ENCODE data around the gene TRERF1.

TRERF1 gene

GRCh38 chr6:42263165-42263728 lies 188.5 kb downstream of the TRERF1 start:
- no peak for DNase-seq (ENCODE audit: low spot score)
- TF ChIP-seq, protein P1, sequence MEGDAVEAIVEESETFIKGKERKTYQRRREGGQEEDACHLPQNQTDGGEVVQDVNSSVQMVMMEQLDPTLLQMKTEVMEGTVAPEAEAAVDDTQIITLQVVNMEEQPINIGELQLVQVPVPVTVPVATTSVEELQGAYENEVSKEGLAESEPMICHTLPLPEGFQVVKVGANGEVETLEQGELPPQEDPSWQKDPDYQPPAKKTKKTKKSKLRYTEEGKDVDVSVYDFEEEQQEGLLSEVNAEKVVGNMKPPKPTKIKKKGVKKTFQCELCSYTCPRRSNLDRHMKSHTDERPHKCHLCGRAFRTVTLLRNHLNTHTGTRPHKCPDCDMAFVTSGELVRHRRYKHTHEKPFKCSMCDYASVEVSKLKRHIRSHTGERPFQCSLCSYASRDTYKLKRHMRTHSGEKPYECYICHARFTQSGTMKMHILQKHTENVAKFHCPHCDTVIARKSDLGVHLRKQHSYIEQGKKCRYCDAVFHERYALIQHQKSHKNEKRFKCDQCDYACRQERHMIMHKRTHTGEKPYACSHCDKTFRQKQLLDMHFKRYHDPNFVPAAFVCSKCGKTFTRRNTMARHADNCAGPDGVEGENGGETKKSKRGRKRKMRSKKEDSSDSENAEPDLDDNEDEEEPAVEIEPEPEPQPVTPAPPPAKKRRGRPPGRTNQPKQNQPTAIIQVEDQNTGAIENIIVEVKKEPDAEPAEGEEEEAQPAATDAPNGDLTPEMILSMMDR (IDR thresholded peaks at IDR 0.05; ENCODE audit: extremely low read depth, missing control alignments) = no peak

DNA sequence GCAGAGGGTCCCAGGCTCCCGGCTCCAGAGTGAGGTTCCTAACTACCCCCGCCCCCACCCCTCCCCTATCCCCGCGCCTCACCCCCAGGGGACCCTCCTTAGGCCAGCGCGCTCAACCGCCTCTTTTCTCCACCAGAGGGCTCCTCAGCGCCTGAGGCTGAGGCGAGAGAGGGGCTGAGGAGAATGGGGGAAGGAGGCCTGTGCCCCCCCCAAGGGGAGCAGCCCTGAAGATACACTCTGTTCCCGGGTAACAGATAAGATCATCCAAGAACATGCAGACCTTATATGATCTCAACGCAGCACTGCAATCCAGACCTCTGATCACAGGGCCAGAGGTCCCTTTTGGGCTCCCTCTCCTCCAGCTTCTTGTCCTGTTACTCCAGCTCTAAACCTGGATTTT lies 190.8 kb downstream of the TRERF1 start:
- DNase-seq (ENCODE audit: low spot score) = peak; percentile 73
- TF ChIP-seq, protein P1 (IDR thresholded peaks at IDR 0.05; ENCODE audit: extremely low read depth, missing control alignments) = peak; percentile 24

DNA sequence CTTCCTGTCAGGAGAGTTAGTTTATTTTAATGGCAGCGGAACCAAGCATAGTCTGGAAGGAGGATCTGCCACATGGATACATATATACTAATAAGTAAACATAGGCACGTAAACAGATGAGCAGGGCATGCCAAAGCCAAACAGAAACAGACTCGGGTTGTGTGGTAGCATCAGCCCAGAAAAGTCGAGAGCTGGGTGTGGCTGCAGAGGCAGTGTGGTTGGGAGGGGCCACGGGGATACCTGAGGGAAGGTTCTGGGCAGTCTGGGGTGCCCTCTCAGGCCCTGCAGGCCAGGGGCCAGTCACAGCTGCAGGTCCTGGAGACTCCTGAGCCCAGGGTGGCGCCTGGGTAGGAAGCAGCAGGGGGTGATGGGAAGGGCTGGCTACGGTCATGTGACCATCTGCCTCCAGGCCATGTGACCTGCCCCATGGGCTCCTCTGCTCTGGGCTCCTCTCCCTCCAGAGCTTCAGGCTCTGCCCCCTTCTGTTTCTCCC lies 191.3 kb downstream of the TRERF1 start:
- TF ChIP-seq, protein P1 (IDR thresholded peaks at IDR 0.05; ENCODE audit: extremely low read depth, missing control alignments) = no peak
- DNase-seq (ENCODE audit: low spot score) = no peak

- no peak for DNase-seq (ENCODE audit: low spot score)
- TF ChIP-seq, protein P1 (IDR thresholded peaks at IDR 0.05; ENCODE audit: extremely low read depth, missing control alignments) = no peak
Observed at GRCh38 chr6:42259841-42260395, 191.8 kb downstream of the TRERF1 start.

- no peak for DNase-seq (ENCODE audit: low spot score)
- TF ChIP-seq, protein P1 (IDR thresholded peaks at IDR 0.05; ENCODE audit: extremely low read depth, missing control alignments) = no peak
Observed at GRCh38 chr6:42259286-42259685, 192.4 kb downstream of the TRERF1 start.

GRCh38 chr6:42257614-42258013 lies 194.1 kb downstream of the TRERF1 start:
- no peak for DNase-seq (ENCODE audit: low spot score)
- TF ChIP-seq, protein P1 (IDR thresholded peaks at IDR 0.05; ENCODE audit: extremely low read depth, missing control alignments) = no peak

GRCh38 chr6:42257063-42257462 lies 194.7 kb downstream of the TRERF1 start:
- no peak for DNase-seq (ENCODE audit: low spot score)
- TF ChIP-seq, protein P1 (IDR thresholded peaks at IDR 0.05; ENCODE audit: extremely low read depth, missing control alignments) = no peak
